Heart left ventricle (tissue), 13 donors: ENCODE measurements around the gene MRFAP1.

ENCODE experiments used
- POLR2A ChIP-seq, 2 donors: fragments of 450-650 bp; IDR thresholded peaks; one replicate each; pipeline ENCODE4 v1.6.1; 2017; ENCODE audit warnings: antibody characterized with exemption in 2 of 2, mild to moderate bottlenecking in 2 of 2, moderate library complexity in 2 of 2
- TF ChIP-seq, protein P1 (sequence below), 12 donors: fragments of 200-600 bp; sonication (generic) in 4 of 12; IDR thresholded peaks; one replicate each; pipeline versions ENCODE4 v1.5.0 to v1.8.0; 2018 to 2022; ENCODE audit warnings: antibody characterized with exemption in 12 of 12, mild to moderate bottlenecking in 5 of 12
- donor health status: ischemic (EF 13 %, LVEDD 7.1; RV severe dilation, severe dysfunction).
- donor health status: DM: no; HTN: yes; CAD: no.
- donor health status: DM: no; HTN: no; CAD: no.
- donor health status: ischemic (EF 25% LVEDD 6.9; RV normal size, moderate dysfunction).
- donor health status: ischemic (EF 25% LVEDD 5.7; RV mildly dilated, moderate dysfunction).
- donor health status: ischemic (EF 35%, LVEDD 5.7; RV mildly dilated, moderate dysfunction).
- donor health status: nonischemic (EF 11% LVEDD 7.7; RV severe dilation, severe dysfunction).
- donor health status: DM: yes; HTN: yes; CAD: no.
- donor health status: PGD.
- donor health status: ischemic (EF 29% LVEDD 5.4; RV normal size, mild dysfunction).
- donor health status: nonischemic (EF 23%, LVEDD 6.1; RV moderate dilation, normal function).

DNA sequence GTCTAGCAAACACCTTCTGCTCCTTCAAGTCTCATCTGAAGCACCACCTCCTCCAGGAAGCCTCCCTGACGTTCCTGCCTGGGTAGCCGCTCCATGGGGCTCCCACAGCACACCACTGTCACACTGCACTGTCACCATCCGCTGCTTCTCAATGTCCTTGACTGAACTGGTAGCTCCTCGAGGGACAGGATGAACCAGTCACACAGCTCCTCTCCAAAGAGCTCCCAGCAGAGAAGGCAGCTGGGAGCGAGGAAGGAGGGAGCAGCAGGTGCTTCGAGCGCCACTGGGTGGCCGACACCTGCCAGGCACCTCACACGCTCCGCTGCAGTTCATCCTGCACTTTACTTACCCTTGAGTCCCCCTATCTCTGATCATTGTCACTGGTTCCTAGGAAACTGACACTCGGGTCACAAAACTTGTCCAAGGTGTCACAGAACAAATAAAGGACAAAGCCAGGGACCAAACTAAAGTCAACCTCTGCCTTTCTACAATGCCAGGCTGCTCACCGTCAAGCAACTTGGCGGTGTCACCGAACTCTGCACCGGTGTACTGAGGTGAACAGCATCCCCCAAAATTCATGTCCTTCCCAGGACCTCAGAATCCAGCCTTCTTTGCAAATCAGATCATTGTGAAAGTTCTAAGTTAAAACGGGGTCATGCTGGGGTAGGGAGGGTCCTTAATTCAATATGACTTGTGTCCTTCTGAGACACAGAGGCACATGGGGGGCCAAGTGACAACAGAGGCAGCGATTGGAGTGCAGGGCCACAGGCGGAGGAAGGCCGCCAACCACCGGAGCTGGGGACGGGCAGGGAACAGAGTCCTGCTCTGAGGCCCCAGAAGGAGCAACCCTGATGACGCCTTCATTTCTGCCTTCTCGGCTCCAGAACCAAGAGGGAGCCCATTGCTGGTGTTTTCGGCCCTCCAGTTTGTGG lies 47.7 kb downstream of the MRFAP1 start:
- TF ChIP-seq, protein P1, sequence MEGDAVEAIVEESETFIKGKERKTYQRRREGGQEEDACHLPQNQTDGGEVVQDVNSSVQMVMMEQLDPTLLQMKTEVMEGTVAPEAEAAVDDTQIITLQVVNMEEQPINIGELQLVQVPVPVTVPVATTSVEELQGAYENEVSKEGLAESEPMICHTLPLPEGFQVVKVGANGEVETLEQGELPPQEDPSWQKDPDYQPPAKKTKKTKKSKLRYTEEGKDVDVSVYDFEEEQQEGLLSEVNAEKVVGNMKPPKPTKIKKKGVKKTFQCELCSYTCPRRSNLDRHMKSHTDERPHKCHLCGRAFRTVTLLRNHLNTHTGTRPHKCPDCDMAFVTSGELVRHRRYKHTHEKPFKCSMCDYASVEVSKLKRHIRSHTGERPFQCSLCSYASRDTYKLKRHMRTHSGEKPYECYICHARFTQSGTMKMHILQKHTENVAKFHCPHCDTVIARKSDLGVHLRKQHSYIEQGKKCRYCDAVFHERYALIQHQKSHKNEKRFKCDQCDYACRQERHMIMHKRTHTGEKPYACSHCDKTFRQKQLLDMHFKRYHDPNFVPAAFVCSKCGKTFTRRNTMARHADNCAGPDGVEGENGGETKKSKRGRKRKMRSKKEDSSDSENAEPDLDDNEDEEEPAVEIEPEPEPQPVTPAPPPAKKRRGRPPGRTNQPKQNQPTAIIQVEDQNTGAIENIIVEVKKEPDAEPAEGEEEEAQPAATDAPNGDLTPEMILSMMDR (IDR thresholded peaks at IDR 0.05): no peak
- no peak for TF ChIP-seq POLR2A (IDR thresholded peaks at IDR 0.05)
